ENCODE results near the gene ASAP2.

GRCh38 chr2:9255416-9255815, 48.8 kb downstream of the ASAP2 start:
- TF ChIP-seq CTCF (IDR thresholded peaks at IDR 0.05; ENCODE audit: insufficient read depth, low read length) (no peak), POLR2AphosphoS5 (IDR thresholded peaks at IDR 0.05; ENCODE audit: low read depth) (no peak), REST (IDR thresholded peaks at IDR 0.05; ENCODE audit: insufficient replicate concordance, low read depth) (no peak), GABPA (IDR thresholded peaks at IDR 0.05; ENCODE audit: low read depth) (no peak)
